Duodenal mucosa (tissue), 2 donors: Measurements from ENCODE around the gene LPCAT3.
"Not testable (repeated sequence)": the region's sequence is repeated elsewhere in the genome, so short reads cannot be mapped to it uniquely, and the experiment has no call there.

Experiments
- H3K27ac ChIP-seq: one replicate; pipeline ENCODE4 v1.7.0; 2013; ENCODE audit warnings: low read depth, low read length
- H3K27me3 ChIP-seq, 2 donors: one replicate each; pipeline ENCODE4 v1.7.0; 2013; ENCODE audit warnings: low read length in 2 of 2, control low read depth in 1 of 2; ENCODE audit not compliant: insufficient read depth in 2 of 2, control insufficient read depth in 1 of 2
- H3K36me3 ChIP-seq, 2 donors: one replicate each; pipeline ENCODE4 v1.7.0; 2013; ENCODE audit warnings: low read length in 2 of 2, control low read depth in 1 of 2; ENCODE audit not compliant: insufficient read depth in 2 of 2, control insufficient read depth in 1 of 2
- H3K4me1 ChIP-seq, 2 donors: one replicate each; pipeline ENCODE4 v1.7.0; 2013; ENCODE audit warnings: low read length in 2 of 2, control low read depth in 1 of 2; ENCODE audit not compliant: insufficient read depth in 2 of 2, control insufficient read depth in 1 of 2
- H3K4me3 ChIP-seq, 2 donors: one replicate each; pipeline ENCODE4 v1.7.0; 2013; ENCODE audit warnings: low read length in 2 of 2, low read depth in 1 of 2
- H3K9ac ChIP-seq, 2 donors: one replicate each; pipeline ENCODE4 v1.7.0; 2013; ENCODE audit warnings: low read length in 2 of 2, low read depth in 1 of 2
- H3K9me3 ChIP-seq, 2 donors: one replicate each; pipeline ENCODE4 v1.7.0; 2013; ENCODE audit warnings: low read length in 2 of 2, control low read depth in 1 of 2; ENCODE audit not compliant: control insufficient read depth in 1 of 2

LPCAT3 gene

GRCh38 chr12:7058850-7059395 lies 40.6 kb upstream of the LPCAT3 start:
- H3K27ac ChIP-seq = no peak overlapping the region

DNA sequence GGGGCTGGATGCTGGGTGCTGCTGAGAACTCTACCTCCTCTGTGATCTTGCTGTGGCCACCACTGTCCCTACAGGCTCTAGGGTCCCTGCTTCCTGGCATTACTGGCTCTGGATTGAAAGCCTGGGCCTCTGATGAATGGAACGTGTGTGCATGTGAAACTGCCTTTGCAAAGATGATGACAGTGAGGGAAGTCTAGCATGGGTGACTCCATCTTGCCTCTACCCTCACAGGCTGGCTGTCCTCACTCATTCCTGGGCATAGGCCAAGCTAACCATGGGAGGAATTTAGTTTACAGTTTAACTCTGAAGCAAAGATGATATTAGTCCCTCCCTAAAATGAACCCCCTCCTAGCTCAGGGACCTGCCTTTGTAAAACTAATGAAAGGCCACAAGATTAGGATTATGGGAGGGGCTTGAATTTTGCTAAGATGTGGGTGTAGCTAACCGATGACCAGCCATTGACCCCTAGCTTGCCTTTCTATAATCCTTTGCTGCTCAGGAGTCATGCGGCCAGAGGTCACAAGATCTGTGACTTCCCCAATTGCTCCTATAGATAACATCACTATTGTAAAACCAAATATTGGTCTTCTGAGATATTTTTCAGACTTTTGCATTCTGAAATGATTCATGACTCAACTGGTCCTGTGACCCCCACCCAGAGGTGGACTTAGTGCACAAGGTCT lies 40.0 kb upstream of the LPCAT3 start:
- Histone ChIP-seq H3K27ac (no peak overlapping the region), H3K4me1 (no peaks in the 10 kb centered on the region), H3K4me3 (no peak overlapping the region), H3K9me3 (no peaks in the 10 kb centered on the region), H3K36me3 (no peaks in the 10 kb centered on the region), H3K27me3 (no peaks in the 10 kb centered on the region), H3K9ac (no peak overlapping the region)

More at GRCh38 chr12:7058850-7059395, 40.6 kb upstream of the LPCAT3 start:
- H3K27me3 ChIP-seq = no peaks in the 10 kb centered on the region
- H3K36me3 ChIP-seq = no peaks in the 10 kb centered on the region
- no peak overlapping the region for H3K4me3 ChIP-seq
- H3K9me3 ChIP-seq = no peaks in the 10 kb centered on the region
- H3K9ac ChIP-seq = no peak overlapping the region
- H3K4me1 ChIP-seq = no peaks in the 10 kb centered on the region

DNA sequence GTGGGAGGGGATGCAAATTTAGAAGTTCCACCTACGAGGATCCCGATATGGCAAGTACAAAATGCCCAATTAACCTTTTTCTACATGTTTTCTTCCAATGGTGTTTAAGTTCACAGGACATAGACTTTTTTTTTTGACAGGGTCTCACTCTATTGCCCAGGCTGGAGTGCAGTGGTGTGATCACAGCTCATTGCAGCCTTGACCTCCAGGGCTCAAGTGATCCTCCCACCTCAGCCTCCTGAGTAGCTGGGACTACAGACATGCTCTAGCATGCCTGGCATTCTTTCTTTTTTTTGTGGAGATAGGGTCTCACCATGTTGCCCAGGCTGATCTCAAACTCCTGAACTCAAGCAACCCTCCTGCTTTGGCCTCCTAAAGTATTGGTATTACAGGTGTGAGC lies 37.5 kb upstream of the LPCAT3 start:
- not testable (repeated sequence) for H3K27me3 ChIP-seq, H3K9me3 ChIP-seq, H3K27ac ChIP-seq, H3K9ac ChIP-seq, H3K36me3 ChIP-seq, H3K4me1 ChIP-seq, H3K4me3 ChIP-seq

- no peaks in the 10 kb centered on the region for H3K9me3 ChIP-seq
- no peaks in the 10 kb centered on the region for H3K4me1 ChIP-seq
- no peak overlapping the region for H3K4me3 ChIP-seq
- H3K36me3 ChIP-seq = no peaks in the 10 kb centered on the region
- H3K27me3 ChIP-seq = no peaks in the 10 kb centered on the region
- H3K9ac ChIP-seq = no peak overlapping the region
- H3K27ac ChIP-seq = no peak overlapping the region
Observed at GRCh38 chr12:7054925-7055324, 36.6 kb upstream of the LPCAT3 start.

DNA sequence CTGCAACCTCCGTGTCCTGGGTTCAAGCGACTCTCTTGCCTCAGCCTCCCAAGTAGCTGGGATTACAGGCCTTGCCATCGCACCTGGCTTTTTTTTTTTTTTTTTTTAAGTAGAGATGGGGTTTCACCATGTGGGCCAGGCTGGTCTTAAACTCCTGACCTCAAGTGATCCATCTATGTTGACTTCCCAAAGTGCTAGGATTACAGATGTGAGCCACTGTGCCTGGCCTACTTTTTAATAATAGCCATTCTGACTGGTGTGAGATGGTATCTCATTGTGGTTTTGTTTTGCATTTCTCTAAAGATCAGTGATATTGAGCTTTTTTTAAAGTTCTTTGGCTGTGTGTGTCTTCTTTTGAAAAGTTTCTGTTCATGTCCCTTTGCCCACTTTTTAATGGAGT lies 31.7 kb upstream of the LPCAT3 start:
- not testable (repeated sequence) for H3K36me3 ChIP-seq, H3K27me3 ChIP-seq, H3K4me3 ChIP-seq, H3K9me3 ChIP-seq, H3K9ac ChIP-seq, H3K4me1 ChIP-seq, H3K27ac ChIP-seq

- H3K27me3 ChIP-seq, H3K27ac ChIP-seq, H3K9ac ChIP-seq, H3K4me1 ChIP-seq, H3K36me3 ChIP-seq, H3K4me3 ChIP-seq, H3K9me3 ChIP-seq: not testable (repeated sequence)
Observed at GRCh38 chr12:7049445-7049951, 31.2 kb upstream of the LPCAT3 start.

- no peaks in the 10 kb centered on the region for H3K36me3 ChIP-seq
- H3K4me3 ChIP-seq = no peak overlapping the region
- no peak overlapping the region for H3K27ac ChIP-seq
- no peaks in the 10 kb centered on the region for H3K27me3 ChIP-seq
- no peaks in the 10 kb centered on the region for H3K9me3 ChIP-seq
- no peaks in the 10 kb centered on the region for H3K4me1 ChIP-seq
- no peak overlapping the region for H3K9ac ChIP-seq
Observed at GRCh38 chr12:7047306-7047705, 29.0 kb upstream of the LPCAT3 start.

DNA sequence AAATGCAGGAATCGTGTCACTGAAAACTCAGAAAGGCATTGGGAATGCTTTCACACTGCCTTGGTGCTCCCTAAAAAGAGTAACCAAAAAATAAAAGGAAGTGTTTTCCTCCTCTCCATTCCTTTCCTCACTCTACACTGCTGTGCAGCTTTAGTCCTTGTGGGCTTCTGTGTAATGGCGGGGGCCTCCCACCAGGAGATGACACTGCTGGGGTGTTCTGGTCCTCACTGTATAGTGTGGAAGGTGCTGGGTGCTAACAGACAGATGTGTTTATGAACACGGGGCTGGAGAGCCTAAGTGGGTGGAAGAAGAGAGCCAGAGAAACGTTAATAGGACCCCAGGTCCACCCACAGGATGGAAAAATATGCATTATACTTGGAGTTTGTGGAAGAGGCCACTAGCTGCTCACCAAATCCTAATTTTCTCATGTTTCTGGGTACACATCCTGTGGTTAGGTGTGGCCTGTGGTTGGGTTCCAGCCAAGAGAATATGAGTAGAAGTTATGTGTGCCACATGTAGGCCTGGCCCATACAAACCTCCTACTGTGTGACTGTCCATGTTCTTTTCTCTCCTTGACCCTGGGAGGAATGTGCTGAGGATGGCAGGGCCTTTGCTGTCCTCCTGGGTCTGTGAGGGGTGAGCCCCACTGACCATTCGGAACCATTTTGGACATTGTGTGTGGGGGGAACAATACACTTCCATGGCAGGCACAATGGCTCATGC lies 28.3 kb upstream of the LPCAT3 start:
- no peaks in the 10 kb centered on the region for H3K9me3 ChIP-seq
- H3K4me3 ChIP-seq = no peak overlapping the region
- H3K27me3 ChIP-seq = no peaks in the 10 kb centered on the region
- no peak overlapping the region for H3K9ac ChIP-seq
- H3K36me3 ChIP-seq = no peaks in the 10 kb centered on the region
- no peaks in the 10 kb centered on the region for H3K4me1 ChIP-seq
- no peak overlapping the region for H3K27ac ChIP-seq

GRCh38 chr12:7045913-7046312 lies 27.6 kb upstream of the LPCAT3 start:
- H3K4me1 ChIP-seq = no peaks in the 10 kb centered on the region
- no peaks in the 10 kb centered on the region for H3K9me3 ChIP-seq
- H3K9ac ChIP-seq = no peak overlapping the region
- H3K36me3 ChIP-seq = no peaks in the 10 kb centered on the region
- no peaks in the 10 kb centered on the region for H3K27me3 ChIP-seq
- no peak overlapping the region for H3K4me3 ChIP-seq
- H3K27ac ChIP-seq = no peak overlapping the region

- Histone ChIP-seq H3K9ac (no peak overlapping the region), H3K4me3 (no peak overlapping the region), H3K27ac (no peak overlapping the region), H3K36me3 (no peaks in the 10 kb centered on the region), H3K4me1 (no peaks in the 10 kb centered on the region), H3K9me3 (no peaks in the 10 kb centered on the region), H3K27me3 (no peaks in the 10 kb centered on the region)
Observed at GRCh38 chr12:7042842-7043241, 24.6 kb upstream of the LPCAT3 start.
